Stimulated activated CD8-positive, alpha-beta memory T cell treated with anti-CD3 and anti-CD28 coated beads, Interleukin-15, amount 100 ng/mL, for 24 hours (primary cell): ENCODE measurements around the gene ARL8A.
"Not testable (repeated sequence)": the region's sequence is repeated elsewhere in the genome, so short reads cannot be mapped to it uniquely, and the experiment has no call there.

Experiments used
- DNase-seq: peaks from one replicate; pipeline ENCODE4 v3.0.0-alpha.2; 2020; ENCODE audit warnings: low read depth

ARL8A gene

GRCh38 chr1:202144402-202145067 is at the start of gene ARL8A:
Gene ARL8A, minus strand, starts transcription at chr1:202144737. Its CDS starts 165 bp downstream, at chr1:202144572.
- DNase-seq = no peak

GRCh38 chr1:202194328-202194648 is 49.8 kb upstream of the ARL8A start:
- DNase-seq = no peak

GRCh38 chr1:202193614-202194327 is 49.2 kb upstream of the ARL8A start, which contains the start of gene LGR6:
Gene LGR6, plus strand, starts transcription at chr1:202193799. Its CDS starts 191 bp downstream, at chr1:202193990.
- no peak for DNase-seq

- peak; percentile 21 for DNase-seq
Measured at GRCh38 chr1:202192770-202193613, 48.5 kb upstream of the ARL8A start.

- not testable (repeated sequence) for DNase-seq
Measured at GRCh38 chr1:202191391-202191790, 46.9 kb upstream of the ARL8A start.

GRCh38 chr1:202189918-202190715 is 45.6 kb upstream of the ARL8A start:
- DNase-seq = no peak

GRCh38 chr1:202189001-202189790 is 44.7 kb upstream of the ARL8A start:
- DNase-seq = peak; percentile 76

- DNase-seq = no peak
Measured at GRCh38 chr1:202187697-202188407, 43.3 kb upstream of the ARL8A start.

- DNase-seq = no peak
Measured at GRCh38 chr1:202187041-202187671, 42.6 kb upstream of the ARL8A start.

GRCh38 chr1:202186327-202186726 is 41.8 kb upstream of the ARL8A start:
- DNase-seq = no peak

GRCh38 chr1:202184750-202185460 is 40.4 kb upstream of the ARL8A start:
- peak; percentile 56 for DNase-seq

- DNase-seq = no peak
Measured at GRCh38 chr1:202182040-202182877, 37.7 kb upstream of the ARL8A start.

- no peak for DNase-seq
Measured at GRCh38 chr1:202181586-202181985, 37.0 kb upstream of the ARL8A start.

GRCh38 chr1:202180751-202181139 is 36.2 kb upstream of the ARL8A start:
- not testable (repeated sequence) for DNase-seq

GRCh38 chr1:202179828-202180750 is 35.6 kb upstream of the ARL8A start:
- no peak for DNase-seq

GRCh38 chr1:202176949-202177927 is 32.7 kb upstream of the ARL8A start:
- no peak for DNase-seq
